Caco-2 (cell line): Measurements from ENCODE around the gene RUFY1. TPM values are rescaled to one million over a fixed set of nuclear protein-coding genes. Genes with fewer than 3 reads are reported as not detected.

ENCODE experiments used
- BruUV-seq: library from RNA; stranded (reverse); fragments of 400-500 nt; replicated peaks from 2 replicates; lab custom pipeline; 2021; lab: Mats Ljungman, UMichigan
- CTCF ChIA-PET: fragments of 300-600 bp; sonication (Branson Sonifier 250); formaldehyde crosslinking; loops from one replicate; lab custom pipeline; 2022; ENCODE audit warnings: antibody characterized with exemption; lab: Charles Lee
- POLR2A ChIA-PET: fragments of 300-600 bp; sonication (Branson Sonifier 250); formaldehyde crosslinking; loops from one replicate; lab custom pipeline; 2022; ENCODE audit warnings: antibody characterized with exemption; lab: Charles Lee
- DNase-seq, 2 experiments: peaks; one replicate each; pipeline versions ENCODE4 v3.0.0 to v3.0.0-alpha.2; 2020 to 2022
- H3K27me3 ChIP-seq: replicated peaks from 2 replicates; pipeline ENCODE4 v1.6.0; 2011; ENCODE audit warnings: low read length; ENCODE audit not compliant: control insufficient read depth, insufficient read depth
- H3K36me3 ChIP-seq: 2 replicates; pipeline ENCODE4 v1.5.1; 2011; ENCODE audit warnings: low read length; ENCODE audit not compliant: control insufficient read depth, insufficient read depth
- H3K4me1 ChIP-seq: fragments of 250-450 bp; sonication (Bioruptor Pico); 2 replicates; pipeline ENCODE4 v1.5.1; 2020; ENCODE audit warnings: mild to moderate bottlenecking
- H3K4me3 ChIP-seq: 2 replicates; pipeline ENCODE4 v1.5.1; 2011; ENCODE audit warnings: low read depth, mild to moderate bottlenecking, control low read depth, low read length
- H3K9me3 ChIP-seq: fragments of 250-450 bp; sonication (Bioruptor Pico); 2 replicates; pipeline ENCODE4 v1.5.1; 2020; ENCODE audit warnings: mild to moderate bottlenecking, moderate library complexity
- H3K27ac Mint-ChIP-seq: one replicate; pipeline ENCODE4 v1.8.0; 2022; ENCODE audit warnings: mixed read lengths; ENCODE audit not compliant: unreplicated experiment
- H3K27me3 Mint-ChIP-seq: one replicate; pipeline ENCODE4 v1.8.0; 2022; ENCODE audit warnings: mixed read lengths; ENCODE audit not compliant: insufficient read depth, unreplicated experiment
- H3K36me3 Mint-ChIP-seq: one replicate; pipeline ENCODE4 v1.8.0; 2022; ENCODE audit warnings: mild to moderate bottlenecking, mixed read lengths; ENCODE audit not compliant: insufficient read depth, unreplicated experiment
- H3K4me1 Mint-ChIP-seq: one replicate; pipeline ENCODE4 v1.8.0; 2022; ENCODE audit warnings: low read depth, mixed read lengths; ENCODE audit not compliant: unreplicated experiment
- H3K4me3 Mint-ChIP-seq: one replicate; pipeline ENCODE4 v1.8.0; 2022; ENCODE audit warnings: mild to moderate bottlenecking, moderate library complexity, mixed read lengths; ENCODE audit not compliant: unreplicated experiment
- H3K9me3 Mint-ChIP-seq: one replicate; pipeline ENCODE4 v1.8.0; 2022; ENCODE audit warnings: mixed read lengths; ENCODE audit not compliant: unreplicated experiment
- CTCF ChIP-seq, 2 experiments: fragments of 200-600 bp in 1 of 2; IDR thresholded peaks; 1 replicate in 1 of 2; 2 replicates in 1 of 2; pipeline versions ENCODE4 v1.5.1 to v1.8.0; 2011 to 2022; ENCODE audit warnings: antibody characterized with exemption in 1 of 2, control low read depth in 1 of 2, inconsistent platforms in 1 of 2, low read depth in 1 of 2, low read length in 1 of 2, mild to moderate bottlenecking in 1 of 2, moderate library complexity in 1 of 2; ENCODE audit not compliant: insufficient read depth in 1 of 2, severe bottlenecking in 1 of 2, unreplicated experiment in 1 of 2
- intact Hi-C: fragments of 100-400 bp; cut with micrococcal nuclease; formaldehyde crosslinking; loops from one replicate; pipeline ENCODE4 v1.10.0; 2022; ENCODE audit not compliant: unreplicated experiment
- total RNA-seq: library from RNA; stranded (reverse); gene quantifications from 2 replicates; pipeline ENCODE4 v1.2.3, GENCODE V29; 2022

The RUFY1 gene
- total RNA-seq, 1 experiment from 2014 or later, result 36.3 TPM

DNA sequence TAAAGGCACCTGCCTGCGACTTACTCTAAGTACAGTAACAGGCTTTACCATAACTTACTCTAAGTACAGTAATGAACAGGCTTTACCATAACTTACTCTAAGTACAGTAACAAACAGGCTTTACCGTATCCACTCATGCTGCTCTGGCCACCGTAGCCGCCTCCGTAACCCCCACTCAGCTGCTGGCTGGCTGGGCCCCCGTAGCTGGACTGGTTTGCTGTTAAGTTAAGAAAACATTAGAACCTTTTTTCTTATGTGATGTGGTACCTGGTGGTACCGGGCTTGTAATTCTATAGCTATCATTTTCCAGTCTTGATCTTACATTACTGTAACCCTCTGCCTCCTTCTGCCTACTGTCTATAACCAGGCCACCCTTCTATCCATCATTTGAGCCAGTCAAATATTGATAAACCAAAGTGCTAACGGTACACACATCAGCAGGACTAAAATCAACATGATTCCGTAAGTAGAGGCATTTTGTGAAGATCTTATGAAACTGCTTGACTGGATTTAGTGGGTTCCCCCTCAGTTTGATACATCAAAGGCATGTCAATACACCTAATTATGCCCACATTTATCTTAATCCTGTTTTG lies 65.7 kb downstream of the RUFY1 start:
- Histone ChIP-seq H3K4me1 (peaks cover 12% of the 10 kb centered on the region), H3K9me3 (no peaks in the 10 kb centered on the region), H3K36me3 (peaks cover 14% of the 10 kb centered on the region; the same call in 1 of the 2 replicates), H3K27me3 (no peaks in the 10 kb centered on the region), H3K4me3 (no peak overlapping the region)
- H3K9me3 Mint-ChIP-seq, result no peaks in the 10 kb centered on the region
- H3K27me3 Mint-ChIP-seq, result no peaks in the 10 kb centered on the region
- peaks cover 100% of the 10 kb centered on the region for H3K36me3 Mint-ChIP-seq
- intact Hi-C loops, result no loop called here
- peak overlapping the region; percentile 60 for H3K27ac Mint-ChIP-seq
- H3K4me3 Mint-ChIP-seq, result no peak overlapping the region
- DNase-seq, result no peak
- no peak for TF ChIP-seq CTCF (IDR thresholded peaks at IDR 0.05; ENCODE audit: insufficient read depth in 1 of 2, low read depth in 1 of 2, low read length in 1 of 2, severe bottlenecking in 1 of 2, unreplicated experiment in 1 of 2)
- BruUV-seq, result no TSS peak
- POLR2A ChIA-PET, result no interaction called here
- CTCF ChIA-PET, result no interaction called here
- peaks cover 54% of the 10 kb centered on the region for H3K4me1 Mint-ChIP-seq

DNA sequence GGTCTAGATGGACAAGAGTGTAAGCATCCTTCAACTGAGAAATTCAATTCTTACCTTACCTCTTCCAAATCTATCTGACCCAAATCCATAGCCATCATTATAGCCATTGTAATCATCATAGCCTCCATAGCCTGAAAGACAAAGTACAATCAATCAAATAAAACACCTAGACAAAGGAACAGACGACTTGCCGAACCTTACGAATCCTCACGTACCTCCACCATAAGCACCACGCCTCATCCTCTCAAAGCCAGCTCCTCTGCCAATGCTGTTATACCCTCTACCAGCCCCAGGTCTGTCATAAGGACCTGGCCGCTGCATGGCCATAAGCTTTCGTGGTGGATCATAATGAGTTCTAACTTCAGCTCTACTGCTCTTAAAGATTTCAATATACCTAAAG lies 67.6 kb downstream of the RUFY1 start:
- Histone ChIP-seq H3K4me3 (no peak overlapping the region), H3K4me1 (peaks cover 20% of the 10 kb centered on the region), H3K27me3 (no peaks in the 10 kb centered on the region), H3K9me3 (no peaks in the 10 kb centered on the region), H3K36me3 (peaks cover 14% of the 10 kb centered on the region; the same call in 1 of the 2 replicates)
- peaks cover 51% of the 10 kb centered on the region for H3K4me1 Mint-ChIP-seq
- DNase-seq, result peak in 1 of 2 experiments; percentile 19
- H3K4me3 Mint-ChIP-seq, result peak overlapping the region; percentile 3
- peaks cover 100% of the 10 kb centered on the region for H3K36me3 Mint-ChIP-seq
- BruUV-seq, result no TSS peak
- TF ChIP-seq CTCF (IDR thresholded peaks at IDR 0.05; ENCODE audit: insufficient read depth in 1 of 2, low read depth in 1 of 2, low read length in 1 of 2, severe bottlenecking in 1 of 2, unreplicated experiment in 1 of 2), result no peak
- CTCF ChIA-PET, result no interaction called here
- no peaks in the 10 kb centered on the region for H3K9me3 Mint-ChIP-seq
- no peak overlapping the region for H3K27ac Mint-ChIP-seq
- intact Hi-C loops, result no loop called here
- POLR2A ChIA-PET, result no interaction called here
- H3K27me3 Mint-ChIP-seq, result no peaks in the 10 kb centered on the region

GRCh38 chr5:179618923-179619554 lies 68.7 kb downstream of the RUFY1 start:
- peaks cover 100% of the 10 kb centered on the region for H3K36me3 Mint-ChIP-seq
- H3K4me1 Mint-ChIP-seq, result peaks cover 45% of the 10 kb centered on the region
- CTCF ChIA-PET, result no interaction called here
- no peaks in the 10 kb centered on the region for H3K9me3 ChIP-seq
- peaks cover 20% of the 10 kb centered on the region for H3K4me1 ChIP-seq
- POLR2A ChIA-PET, result no interaction called here
- peak overlapping the region; percentile 31 for H3K27ac Mint-ChIP-seq
- TF ChIP-seq CTCF (IDR thresholded peaks at IDR 0.05; ENCODE audit: insufficient read depth in 1 of 2, low read depth in 1 of 2, low read length in 1 of 2, severe bottlenecking in 1 of 2, unreplicated experiment in 1 of 2), result no peak
- H3K27me3 Mint-ChIP-seq, result peaks cover 3% of the 10 kb centered on the region
- peaks cover 11% of the 10 kb centered on the region; the same call in 1 of the 2 replicates for H3K36me3 ChIP-seq
- H3K9me3 Mint-ChIP-seq, result no peaks in the 10 kb centered on the region
- no peak overlapping the region for H3K4me3 ChIP-seq
- peak in 1 of 2 experiments; percentile 23 for DNase-seq
- BruUV-seq, result no TSS peak
- intact Hi-C loops, result no loop called here
- H3K4me3 Mint-ChIP-seq, result peak overlapping the region; percentile 50
- no peaks in the 10 kb centered on the region for H3K27me3 ChIP-seq
